Measurements from ENCODE around the gene ALG6. TPM values are rescaled to one million over a fixed set of nuclear protein-coding genes. Genes with fewer than 3 reads are reported as not detected.

The ALG6 gene
- 52.6 TPM for total RNA-seq

DNA sequence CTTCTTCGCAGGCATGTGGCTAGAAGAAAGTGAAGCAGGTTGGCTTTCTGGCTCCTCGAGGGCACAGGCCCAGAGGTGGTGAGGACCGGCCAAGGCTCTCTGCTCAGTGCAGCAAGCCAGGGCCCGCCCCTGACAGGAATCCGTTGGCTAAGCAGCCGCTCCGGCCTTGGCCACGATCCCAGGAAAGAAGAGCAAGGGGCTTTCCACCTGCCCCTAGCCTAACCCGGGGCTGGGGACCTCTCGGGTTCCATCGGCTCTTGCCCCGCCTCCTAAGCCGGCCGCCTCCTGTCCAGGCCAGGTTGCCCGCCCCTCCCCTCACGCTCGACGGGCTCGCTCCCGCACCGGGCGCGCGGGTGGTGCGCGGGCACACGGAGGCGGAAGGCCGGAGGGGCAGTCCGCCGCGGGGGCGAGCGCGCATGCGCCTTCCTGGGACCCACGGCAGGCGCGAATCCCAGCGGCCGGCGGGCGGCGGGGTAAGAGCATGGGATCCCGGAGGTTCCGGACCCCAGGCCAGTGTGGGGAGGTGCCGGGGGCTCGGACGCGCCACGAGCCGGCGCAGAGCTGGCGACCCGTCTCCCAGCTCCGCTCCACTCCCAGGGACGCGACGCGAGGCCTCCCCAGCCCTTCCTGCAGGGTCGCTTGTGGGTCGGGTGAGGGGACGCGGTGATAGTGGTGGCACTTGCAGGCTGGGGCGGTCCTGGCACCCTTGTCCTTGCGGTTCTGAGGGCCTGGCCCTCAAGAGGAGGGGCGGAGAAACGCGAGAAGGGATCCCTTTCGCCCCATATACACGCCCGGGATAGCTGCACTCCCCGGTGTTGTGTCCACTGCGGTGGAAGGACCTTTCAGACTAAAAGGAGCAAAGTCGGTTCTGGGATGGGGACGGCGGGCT, at the start of gene ALG6:
ALG6 (plus strand) TSS at position 413 of the 889 bp plus-strand sequence. CDS start 3,351 bp downstream, outside the sequence.
- DNase-seq (ENCODE audit: low spot score in 2 of 2) (peak; percentile 90 to 96), FAIRE-seq (no peak)

DNA sequence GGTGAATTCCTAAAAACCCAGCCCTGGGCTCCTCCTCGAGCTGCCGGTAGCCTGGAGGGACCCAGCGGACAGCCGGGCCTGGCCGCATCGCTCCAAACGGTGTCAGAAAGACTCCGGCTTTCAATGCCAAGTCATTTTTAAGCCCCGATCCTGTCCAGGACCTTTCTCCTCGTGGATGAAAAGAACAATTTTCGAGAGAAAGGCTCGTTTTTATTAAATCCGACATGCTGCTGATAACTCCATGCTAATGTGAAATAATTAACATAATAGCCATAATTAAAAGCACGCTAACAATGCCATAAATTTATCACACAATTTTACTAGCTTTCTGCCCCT, 49.6 kb upstream of the ALG6 start:
- no peak for DNase-seq (ENCODE audit: low spot score in 2 of 2)
- no peak for FAIRE-seq

DNA sequence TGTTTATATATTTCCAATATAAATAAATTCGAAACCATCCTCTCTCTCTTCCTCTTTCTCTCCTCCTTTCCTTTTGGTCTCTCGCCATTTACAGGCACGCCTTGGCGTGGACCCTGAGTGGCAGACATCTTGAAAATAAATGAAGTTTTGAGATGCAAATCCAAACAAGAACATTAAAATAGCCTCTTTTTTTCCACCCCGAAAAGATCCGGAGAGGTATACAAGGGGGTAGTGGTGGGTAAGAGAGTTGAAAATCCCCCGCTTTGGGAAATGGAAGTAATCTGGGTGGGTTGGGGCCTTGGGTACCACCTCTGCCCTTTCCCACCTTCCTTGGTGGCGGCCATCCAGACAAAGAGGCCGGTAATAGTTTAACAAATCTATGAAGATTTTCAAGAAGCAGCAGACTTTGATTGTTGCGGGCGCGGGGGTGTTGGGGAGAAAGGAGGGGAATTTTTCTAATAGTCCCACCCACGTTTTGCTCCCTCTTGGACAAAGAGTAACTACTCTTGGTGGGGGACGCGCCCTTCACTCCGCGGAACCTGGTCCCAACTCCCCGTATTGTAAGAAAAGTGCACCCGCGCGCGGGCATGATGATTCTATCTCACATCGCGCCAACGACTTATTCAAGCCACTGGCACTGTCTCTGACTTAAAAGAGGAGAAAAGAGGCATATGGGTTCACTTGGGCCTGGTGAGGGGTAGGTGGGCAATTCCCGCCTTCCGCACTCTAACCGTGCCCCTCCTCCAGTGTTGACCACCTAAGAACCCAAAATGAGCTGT, 49.0 kb upstream of the ALG6 start:
- DNase-seq (ENCODE audit: low spot score in 2 of 2) (no peak), FAIRE-seq (no peak)

DNA sequence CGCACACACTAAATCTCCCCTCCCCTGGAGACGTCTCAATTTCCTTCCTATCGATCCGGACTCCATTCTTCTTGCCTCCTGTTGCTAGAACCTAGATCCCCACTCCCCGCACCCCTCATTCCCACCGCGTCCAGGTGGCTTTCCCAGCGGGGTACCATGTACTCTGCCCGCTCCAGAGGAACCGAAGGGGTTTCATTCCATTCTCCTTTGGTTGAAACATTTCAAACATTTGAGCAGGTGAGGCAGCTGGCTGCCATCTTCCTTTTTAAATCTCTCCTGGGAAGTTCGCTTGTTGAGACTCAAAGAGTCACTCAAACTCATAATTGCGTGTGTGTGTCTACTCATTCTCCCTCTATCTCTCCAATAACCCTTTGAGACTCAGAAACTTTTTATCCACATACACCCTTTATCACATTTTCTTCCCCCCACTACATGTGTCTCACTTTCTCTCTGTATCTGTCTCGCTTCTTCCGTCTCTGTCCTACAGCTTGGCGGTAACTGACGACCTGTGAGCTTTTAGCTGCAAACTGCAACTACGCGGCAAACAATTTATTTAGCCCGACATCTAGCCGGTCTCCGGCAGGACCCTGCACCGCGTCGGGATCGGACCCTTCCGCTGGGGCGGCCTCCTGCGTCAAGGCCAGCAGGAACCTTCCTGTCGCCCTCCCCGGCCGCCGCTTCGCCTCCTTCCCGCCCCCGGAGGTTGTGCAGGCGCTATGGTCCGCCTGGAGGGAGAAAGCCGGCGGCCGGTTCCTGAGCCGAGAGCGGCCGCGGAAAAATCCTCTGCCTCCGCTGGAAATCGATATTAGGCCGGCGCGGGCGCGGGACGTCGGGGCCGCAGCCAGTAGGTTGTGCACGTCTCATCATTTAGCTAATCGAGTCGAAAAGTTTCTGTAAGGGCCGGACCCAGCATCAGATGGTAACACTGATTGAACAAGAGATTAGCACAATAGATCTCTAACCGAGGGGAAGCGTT, 48.1 kb upstream of the ALG6 start:
- no peak for FAIRE-seq
- DNase-seq (ENCODE audit: low spot score in 2 of 2) = no peak

DNA sequence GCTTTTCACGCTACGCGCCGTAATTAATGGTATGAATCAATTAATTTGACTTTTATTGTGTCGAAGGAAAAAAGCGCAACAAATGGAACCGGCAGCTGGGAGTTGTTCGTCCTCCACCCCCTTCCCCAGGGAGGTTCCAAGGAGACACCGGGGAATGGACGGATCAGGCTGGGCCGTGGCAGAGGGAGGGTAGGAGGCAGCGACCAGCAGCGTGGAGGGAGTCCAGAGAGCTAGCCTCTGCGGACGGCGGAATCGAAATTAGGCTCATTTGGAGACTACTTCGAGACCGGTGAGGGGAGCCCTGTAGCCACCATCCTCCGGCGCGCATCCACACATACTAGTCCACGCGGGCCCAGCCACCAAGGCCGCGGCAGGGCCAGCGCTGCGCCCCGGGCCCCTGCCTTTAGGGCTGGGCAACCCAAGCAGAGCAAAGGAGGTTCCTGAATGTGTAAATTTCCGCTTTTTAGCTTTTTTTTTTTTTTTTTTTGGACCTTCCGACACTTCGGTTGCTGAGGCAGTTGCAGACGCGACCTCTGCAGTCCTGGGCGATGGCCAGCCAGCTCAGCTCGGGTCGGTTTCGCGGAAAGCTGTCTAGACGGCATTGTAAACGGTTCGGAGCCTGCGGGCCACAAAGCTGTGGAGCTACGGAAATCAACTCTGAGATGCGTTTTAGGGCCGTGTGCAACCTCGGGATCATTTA, 47.3 kb upstream of the ALG6 start:
- DNase-seq (ENCODE audit: low spot score in 2 of 2) = no peak
- FAIRE-seq = no peak

DNA sequence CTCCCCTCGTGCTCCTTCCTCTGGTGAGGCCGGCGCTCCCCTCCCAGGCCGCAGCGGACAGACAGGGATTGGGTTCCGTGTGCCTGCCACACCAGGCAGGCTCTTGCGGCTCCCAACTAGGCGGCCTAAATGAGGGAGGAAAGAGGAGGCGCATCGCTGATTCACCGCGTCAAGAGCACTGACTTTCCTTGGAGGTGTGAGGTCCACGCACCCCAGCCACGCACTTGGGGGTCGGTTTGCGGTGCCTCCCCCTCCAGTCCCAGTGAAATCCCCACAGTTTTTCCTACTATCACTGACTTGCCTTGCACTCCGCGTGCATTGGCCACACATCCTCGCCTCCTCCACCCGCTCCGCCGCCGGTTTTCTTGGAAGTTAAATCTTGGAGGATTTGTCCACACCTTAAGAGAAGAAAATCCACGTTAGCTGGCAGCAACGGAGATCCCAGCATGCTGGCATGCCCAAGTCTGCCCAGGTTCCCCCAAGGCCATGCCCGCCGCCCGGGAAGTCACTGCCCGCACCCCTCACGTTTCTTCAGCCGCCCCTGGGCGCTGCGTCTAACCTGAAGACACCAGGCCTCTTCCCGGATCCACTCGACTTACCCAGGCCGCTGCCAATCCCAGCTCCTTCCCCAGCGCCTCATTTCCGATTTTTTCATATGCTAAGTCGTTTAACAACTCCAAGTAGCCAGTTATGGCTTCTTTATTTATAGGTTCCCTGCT, 46.2 kb upstream of the ALG6 start:
- DNase-seq (ENCODE audit: low spot score in 2 of 2) = no peak
- no peak for FAIRE-seq

DNA sequence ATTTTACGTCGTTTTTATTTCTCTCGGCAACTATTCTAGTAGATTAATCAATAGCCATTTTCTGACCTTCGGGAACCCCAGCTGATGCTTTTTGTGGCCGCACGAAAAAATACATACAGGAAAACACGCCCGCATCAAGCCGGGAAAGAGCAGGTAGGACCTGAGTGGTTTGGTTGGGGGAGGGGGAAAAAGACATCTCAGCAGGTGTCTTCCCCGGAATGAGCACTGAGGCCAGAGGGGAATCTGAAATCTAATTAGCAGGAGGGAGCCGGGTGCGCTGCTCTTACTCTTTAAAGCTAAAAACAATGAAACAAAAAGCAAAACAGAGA, 45.7 kb upstream of the ALG6 start:
- DNase-seq (ENCODE audit: low spot score in 2 of 2) (no peak), FAIRE-seq (no peak)

DNA sequence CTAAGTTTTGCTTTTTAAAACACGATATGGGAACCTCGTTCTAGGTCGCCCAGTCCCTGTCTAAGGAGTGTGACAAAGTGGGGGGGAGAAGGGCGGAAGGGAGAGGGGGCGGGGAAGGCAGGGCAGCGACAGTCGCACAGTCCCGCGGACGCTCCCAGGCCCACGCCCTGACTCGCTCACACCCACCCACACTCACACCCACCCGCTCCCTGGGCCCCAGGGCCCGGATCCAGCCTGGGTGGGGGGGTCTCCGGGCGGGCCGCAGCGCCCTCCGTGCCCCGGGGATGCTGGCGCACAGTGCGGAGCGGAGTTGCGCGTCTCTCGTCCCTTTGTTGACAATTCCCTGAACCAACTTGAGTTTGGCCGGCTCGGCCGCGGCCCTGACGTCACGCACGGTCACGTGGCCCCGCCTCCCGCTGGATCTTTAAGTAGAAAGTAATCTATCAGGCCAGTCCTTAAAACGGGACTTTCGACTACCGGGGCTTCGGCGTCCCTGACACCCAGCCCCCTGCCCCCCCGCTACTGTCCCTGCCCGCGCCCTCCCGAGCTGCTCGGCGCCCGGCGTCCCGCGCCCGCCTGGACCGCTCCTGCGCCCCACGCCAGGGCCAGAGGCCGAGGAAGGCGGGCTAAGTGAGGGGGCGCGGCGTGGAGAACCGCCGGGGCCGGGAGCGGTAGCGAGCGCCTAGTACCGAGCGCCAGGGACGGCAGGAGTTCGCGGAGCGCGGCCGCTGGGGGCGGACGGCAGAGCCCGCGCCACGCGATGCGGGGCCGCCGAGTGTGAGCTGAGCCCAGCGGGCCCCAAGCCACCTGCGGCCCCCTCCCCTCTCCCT, 45.1 kb upstream of the ALG6 start, which contains the start of gene FOXD3:
FOXD3 (plus strand) TSS at position 454 of the 830 bp plus-strand sequence. CDS start 492 bp downstream, outside the sequence.
- DNase-seq (ENCODE audit: low spot score in 2 of 2) = peak in 1 of 2 donors; percentile 46
- FAIRE-seq = no peak

DNA sequence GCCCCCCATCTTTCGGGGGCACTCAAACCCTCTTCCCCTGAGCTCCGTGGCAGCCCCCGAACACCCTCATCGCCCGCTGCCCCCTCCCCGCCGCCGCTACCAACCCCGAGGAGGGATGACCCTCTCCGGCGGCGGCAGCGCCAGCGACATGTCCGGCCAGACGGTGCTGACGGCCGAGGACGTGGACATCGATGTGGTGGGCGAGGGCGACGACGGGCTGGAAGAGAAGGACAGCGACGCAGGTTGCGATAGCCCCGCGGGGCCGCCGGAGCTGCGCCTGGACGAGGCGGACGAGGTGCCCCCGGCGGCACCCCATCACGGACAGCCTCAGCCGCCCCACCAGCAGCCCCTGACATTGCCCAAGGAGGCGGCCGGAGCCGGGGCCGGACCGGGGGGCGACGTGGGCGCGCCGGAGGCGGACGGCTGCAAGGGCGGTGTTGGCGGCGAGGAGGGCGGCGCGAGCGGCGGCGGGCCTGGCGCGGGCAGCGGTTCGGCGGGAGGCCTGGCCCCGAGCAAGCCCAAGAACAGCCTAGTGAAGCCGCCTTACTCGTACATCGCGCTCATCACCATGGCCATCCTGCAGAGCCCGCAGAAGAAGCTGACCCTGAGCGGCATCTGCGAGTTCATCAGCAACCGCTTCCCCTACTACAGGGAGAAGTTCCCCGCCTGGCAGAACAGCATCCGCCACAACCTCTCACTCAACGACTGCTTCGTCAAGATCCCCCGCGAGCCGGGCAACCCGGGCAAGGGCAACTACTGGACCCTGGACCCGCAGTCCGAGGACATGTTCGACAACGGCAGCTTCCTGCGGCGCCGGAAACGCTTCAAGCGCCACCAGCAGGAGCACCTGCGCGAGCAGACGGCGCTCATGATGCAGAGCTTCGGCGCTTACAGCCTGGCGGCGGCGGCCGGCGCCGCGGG, 44.2 kb upstream of the ALG6 start:
- DNase-seq (ENCODE audit: low spot score in 2 of 2) (no peak), FAIRE-seq (no peak)

DNA sequence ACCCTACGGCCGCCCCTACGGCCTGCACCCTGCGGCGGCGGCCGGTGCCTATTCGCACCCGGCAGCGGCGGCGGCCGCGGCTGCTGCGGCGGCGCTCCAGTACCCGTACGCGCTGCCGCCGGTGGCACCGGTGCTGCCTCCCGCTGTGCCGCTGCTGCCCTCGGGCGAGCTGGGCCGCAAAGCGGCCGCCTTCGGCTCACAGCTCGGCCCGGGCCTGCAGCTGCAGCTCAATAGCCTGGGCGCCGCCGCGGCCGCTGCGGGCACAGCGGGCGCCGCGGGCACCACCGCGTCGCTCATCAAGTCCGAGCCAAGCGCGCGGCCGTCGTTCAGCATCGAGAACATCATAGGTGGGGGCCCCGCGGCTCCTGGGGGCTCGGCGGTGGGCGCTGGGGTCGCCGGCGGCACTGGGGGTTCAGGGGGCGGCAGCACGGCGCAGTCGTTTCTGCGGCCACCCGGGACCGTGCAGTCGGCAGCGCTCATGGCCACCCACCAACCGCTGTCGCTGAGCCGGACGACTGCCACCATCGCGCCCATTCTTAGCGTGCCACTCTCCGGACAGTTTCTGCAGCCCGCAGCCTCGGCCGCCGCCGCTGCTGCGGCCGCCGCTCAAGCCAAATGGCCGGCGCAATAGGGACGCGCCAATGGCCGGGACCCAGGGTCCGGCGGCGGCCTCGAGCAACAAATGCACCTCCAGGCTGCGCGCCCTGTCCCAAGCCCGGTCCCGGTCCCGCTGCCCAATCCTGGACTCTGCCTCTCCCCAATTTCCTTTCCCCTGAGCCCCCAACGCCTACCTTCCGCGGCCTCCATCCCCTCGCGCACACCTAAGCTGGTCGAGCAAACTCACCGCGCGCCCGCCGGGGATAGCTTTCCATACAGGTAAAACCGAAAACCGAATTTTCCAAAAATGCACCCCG, 43.3 kb upstream of the ALG6 start:
- FAIRE-seq (no peak), DNase-seq (ENCODE audit: low spot score in 2 of 2) (no peak)

DNA sequence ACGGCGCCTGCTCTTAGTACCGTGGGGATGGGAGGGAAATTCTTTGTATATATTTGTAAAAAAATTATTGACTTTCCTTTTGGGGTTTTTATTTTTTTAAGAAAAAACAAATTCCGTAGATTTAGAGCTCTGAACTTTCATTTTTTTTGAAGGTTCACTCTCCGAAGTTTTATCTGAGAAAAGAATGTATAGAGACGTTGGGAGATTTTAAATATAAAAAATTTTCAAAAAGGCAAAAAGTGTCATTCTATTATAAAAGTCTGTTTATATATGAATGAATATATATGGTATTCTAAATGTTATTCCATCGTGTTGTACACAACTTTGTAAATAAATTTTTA, 42.7 kb upstream of the ALG6 start:
- FAIRE-seq (peak; percentile 8), DNase-seq (ENCODE audit: low spot score in 2 of 2) (no peak)

DNA sequence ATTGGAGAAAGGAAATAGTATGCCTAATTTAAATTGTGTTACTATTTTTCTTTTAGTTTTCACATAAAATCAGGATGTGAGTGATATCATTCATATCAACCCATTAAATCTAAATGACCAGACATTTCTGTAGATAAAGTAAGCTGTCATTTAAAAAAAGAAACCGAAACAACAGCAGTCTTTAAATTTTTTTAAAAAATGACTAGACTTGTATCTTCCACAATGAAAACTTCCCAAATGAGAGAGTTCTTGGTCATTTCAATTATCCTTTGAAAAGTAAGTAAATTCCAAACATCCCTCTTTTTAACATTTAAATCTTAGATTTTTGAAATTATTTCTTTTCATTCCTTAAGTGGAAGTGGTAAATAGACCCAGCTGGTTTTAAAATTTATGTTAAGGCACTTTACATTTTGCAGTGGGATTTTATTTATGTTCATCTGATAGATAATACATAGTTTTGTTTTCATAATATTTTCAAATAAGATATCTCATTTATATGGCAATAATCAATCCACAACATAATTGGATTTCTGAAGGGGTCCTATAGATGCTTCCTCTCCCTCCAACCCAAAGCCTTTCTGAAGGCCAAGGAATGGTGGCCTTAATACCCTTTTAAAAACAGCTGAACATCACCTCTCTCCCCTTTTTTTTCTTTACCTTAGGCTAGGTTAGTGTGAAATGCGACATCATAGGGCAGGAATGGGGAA, 42.0 kb upstream of the ALG6 start:
- DNase-seq (ENCODE audit: low spot score in 2 of 2) (no peak), FAIRE-seq (peak; percentile 81)

DNA sequence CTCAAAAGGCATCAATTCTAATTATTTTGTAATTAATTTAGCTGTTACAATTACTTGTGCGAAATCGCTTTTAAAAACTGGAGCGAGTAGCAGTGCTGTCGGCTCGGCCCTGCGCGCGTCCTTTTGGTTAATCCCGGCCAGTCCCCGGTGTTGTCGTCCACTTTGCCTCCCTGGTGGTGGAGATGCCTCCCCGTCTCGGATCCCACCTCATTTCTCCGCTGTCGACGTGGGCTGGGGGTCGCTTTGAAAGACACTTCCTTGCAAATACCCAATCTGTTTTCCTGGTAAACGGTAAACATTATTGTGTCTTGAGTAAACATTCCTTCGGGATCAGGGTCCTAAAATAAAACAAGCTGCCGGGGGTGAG, 41.3 kb upstream of the ALG6 start:
- no peak for DNase-seq (ENCODE audit: low spot score in 2 of 2)
- FAIRE-seq = no peak

DNA sequence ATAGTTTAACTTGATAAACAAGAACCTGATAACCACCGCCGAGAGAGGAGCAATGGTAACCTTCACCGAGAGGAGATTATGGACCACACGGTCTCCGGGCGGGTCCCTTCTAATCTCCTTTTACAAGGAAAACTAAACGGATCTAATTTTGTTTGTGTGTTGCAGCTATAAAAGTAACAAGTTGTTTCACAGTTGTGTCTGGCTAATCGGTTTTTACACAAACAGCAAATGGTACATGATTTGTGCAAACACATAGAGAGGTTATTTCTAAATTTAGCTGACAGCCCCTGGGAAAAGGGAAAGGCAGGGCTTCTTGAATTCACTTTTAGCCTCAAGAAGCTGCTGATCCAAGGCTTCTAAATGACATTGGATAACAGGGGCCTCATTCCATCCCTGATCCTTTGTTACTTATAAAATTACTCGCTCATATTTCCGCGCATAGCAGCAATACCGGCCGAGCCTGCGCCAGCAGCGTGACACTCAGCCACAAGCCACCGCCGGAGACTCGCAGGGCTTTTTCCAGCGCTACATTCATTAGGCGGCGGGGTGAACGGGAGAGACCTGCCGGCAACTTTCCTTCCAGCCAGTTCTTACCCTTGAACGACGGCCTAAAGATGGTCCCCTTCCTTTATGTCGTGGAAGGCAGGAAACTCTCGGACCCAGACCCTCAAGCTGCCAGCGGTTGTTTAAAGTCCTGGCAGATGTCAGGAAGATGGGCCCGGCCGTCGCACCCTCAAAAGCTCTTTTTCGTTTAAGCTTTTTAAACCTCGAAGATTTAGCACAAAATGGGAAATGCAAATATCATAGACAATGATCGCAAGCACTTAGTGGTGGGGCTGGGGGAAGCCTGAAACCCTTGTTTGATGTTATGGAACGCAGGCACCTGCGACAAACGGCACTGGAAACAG, 40.7 kb upstream of the ALG6 start:
- no peak for FAIRE-seq
- DNase-seq (ENCODE audit: low spot score in 2 of 2) = no peak
